HFF-Myc (cell line): Measurements from ENCODE around the gene SMYD2.

Experiments used
- DNase-seq: peaks from one replicate; pipeline ENCODE4 v3.0.0-alpha.2; 2011; ENCODE audit warnings: low read depth; ENCODE audit errors: extremely low read depth
- H3K4me3 ChIP-seq: replicated peaks from 2 replicates; pipeline ENCODE4 v1.5.1; 2011; ENCODE audit warnings: low read depth, mild to moderate bottlenecking, control low read depth, low read length
- TF ChIP-seq, protein P1 (sequence below): IDR thresholded peaks from 2 replicates; pipeline ENCODE4 v1.5.1; 2012; ENCODE audit warnings: mild to moderate bottlenecking, low read depth, low read length, control low read depth; ENCODE audit errors: missing control alignments

SMYD2 gene

DNA sequence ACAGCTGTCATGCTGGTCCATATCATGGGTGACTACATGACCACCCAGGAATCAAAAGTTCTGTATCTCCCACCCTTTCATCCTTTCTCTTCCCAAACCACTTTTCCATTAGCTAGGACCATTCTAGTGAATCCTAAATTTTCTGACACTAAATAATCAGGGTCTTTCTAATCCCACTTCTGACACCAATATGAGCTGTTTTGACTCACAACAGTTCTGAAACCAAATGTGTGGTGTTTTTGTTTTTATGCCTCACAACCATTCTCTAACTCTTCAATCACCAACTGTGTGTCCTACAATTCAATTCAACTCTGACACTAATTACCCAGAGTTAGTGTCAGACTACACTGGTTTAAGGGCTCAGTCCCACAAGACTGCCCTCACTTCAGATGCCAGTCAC lies 63.9 kb downstream of the SMYD2 start:
- H3K4me3 ChIP-seq = no peak overlapping the region
- DNase-seq = no peak
- TF ChIP-seq, protein P1, sequence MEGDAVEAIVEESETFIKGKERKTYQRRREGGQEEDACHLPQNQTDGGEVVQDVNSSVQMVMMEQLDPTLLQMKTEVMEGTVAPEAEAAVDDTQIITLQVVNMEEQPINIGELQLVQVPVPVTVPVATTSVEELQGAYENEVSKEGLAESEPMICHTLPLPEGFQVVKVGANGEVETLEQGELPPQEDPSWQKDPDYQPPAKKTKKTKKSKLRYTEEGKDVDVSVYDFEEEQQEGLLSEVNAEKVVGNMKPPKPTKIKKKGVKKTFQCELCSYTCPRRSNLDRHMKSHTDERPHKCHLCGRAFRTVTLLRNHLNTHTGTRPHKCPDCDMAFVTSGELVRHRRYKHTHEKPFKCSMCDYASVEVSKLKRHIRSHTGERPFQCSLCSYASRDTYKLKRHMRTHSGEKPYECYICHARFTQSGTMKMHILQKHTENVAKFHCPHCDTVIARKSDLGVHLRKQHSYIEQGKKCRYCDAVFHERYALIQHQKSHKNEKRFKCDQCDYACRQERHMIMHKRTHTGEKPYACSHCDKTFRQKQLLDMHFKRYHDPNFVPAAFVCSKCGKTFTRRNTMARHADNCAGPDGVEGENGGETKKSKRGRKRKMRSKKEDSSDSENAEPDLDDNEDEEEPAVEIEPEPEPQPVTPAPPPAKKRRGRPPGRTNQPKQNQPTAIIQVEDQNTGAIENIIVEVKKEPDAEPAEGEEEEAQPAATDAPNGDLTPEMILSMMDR = no peak

DNA sequence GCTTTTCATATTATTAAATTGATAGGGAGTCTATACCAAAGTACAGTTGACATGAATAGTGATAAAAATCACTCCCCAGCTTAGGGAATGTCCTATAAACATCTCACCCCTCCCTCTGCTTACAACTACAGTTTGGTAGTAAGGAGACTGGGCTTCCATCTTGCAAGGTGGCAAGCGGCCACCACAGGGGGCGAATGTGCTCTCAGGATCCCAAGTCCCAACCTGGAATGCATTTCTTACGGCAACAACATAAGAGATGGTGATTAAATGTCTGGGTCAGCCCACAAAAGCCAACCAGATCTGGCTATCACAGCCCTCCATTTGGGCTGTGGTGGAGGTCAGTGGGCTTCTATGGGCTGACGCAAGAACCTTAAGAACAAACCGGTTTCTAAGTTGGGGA lies 68.0 kb downstream of the SMYD2 start:
- TF ChIP-seq, protein P1 = no peak
- DNase-seq = no peak

GRCh38 chr1:214349781-214350180 lies 68.8 kb downstream of the SMYD2 start:
- TF ChIP-seq, protein P1 = no peak
- no peak overlapping the region for H3K4me3 ChIP-seq
- DNase-seq = no peak

More for the DNA sequence above, 68.0 kb downstream of the SMYD2 start:
- no peak overlapping the region for H3K4me3 ChIP-seq

DNA sequence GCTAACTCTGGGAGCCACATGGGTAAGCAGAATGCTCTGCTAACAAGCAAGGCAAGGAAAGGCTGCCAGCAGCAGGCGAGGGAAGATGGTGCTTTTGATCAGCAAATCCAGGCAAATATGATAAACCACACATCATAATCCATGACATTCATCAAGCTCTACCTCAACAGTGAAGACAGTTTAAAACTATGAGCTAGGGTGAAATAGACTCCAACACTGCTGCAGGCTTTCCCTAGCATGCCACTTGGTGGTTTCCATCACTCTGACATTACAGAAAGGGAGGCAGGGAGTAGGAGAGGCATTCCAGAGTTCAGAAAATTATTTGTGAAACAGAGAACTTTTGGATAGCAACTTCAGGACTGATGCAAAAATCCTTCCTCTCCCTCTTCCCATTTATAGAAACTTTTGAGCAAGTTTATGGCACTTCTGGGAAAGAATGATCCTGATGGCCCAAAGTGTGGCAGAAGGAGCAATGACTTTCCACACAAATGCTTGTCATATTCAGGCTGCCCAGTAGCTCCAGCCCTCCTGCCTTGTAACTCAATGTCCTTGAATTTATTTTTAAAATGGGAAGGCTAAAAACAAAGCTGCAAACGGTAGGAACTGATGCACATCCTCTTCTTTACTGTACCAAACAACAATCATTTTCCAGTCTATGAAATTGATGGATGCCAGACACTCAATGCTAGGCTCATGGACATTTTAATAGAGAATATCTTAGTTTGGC lies 70.8 kb downstream of the SMYD2 start:
- DNase-seq = no peak
- no peak overlapping the region for H3K4me3 ChIP-seq
- TF ChIP-seq, protein P1 = no peak

- DNase-seq = no peak
- H3K4me3 ChIP-seq = no peak overlapping the region
- TF ChIP-seq, protein P1 = no peak
These were observed 71.9 kb downstream of the SMYD2 start for GRCh38 chr1:214352838-214353237.

- DNase-seq = no peak
- TF ChIP-seq, protein P1 = no peak
- no peak overlapping the region for H3K4me3 ChIP-seq
These were observed 73.6 kb downstream of the SMYD2 start for GRCh38 chr1:214354440-214355148.
